GM19035 (cell line): ENCODE results near the gene HSD17B13.

Source experiments
- ATAC-seq: cut with Tn5 transposase; IDR thresholded peaks from one replicate; pipeline ENCODE4 v1.9.1; 2021; ENCODE audit not compliant: unreplicated experiment

HSD17B13 gene

GRCh38 chr4:87268411-87268810 lies 54.3 kb downstream of the HSD17B13 start:
- ATAC-seq = no peak

GRCh38 chr4:87266986-87267385 lies 55.7 kb downstream of the HSD17B13 start:
- no peak for ATAC-seq

- no peak for ATAC-seq
These were observed 59.8 kb downstream of the HSD17B13 start for GRCh38 chr4:87262886-87263285.

- no peak for ATAC-seq
These were observed 62.2 kb downstream of the HSD17B13 start for GRCh38 chr4:87260477-87260876.

GRCh38 chr4:87258677-87259076 lies 64.0 kb downstream of the HSD17B13 start:
- ATAC-seq = no peak

GRCh38 chr4:87257523-87257922 lies 65.2 kb downstream of the HSD17B13 start:
- ATAC-seq = no peak

- ATAC-seq = no peak
These were observed 66.9 kb downstream of the HSD17B13 start for GRCh38 chr4:87255755-87256154.
